ENCODE measurements around the gene CHCHD3.

- no peak for TF ChIP-seq REST (IDR thresholded peaks at IDR 0.05; ENCODE audit: insufficient read depth in 1 of 2, low read depth in 2 of 2, low read length in 2 of 2)
- no peak for TF ChIP-seq FOXP2 (optimal IDR thresholded peaks at IDR 0.05; ENCODE audit: borderline replicate concordance, extremely low read depth, extremely low read length, insufficient read depth)
- TF ChIP-seq SIN3A (IDR thresholded peaks at IDR 0.05; ENCODE audit: borderline replicate concordance, insufficient read depth, low read length): no peak
- TF ChIP-seq TAF1 (IDR thresholded peaks at IDR 0.05; ENCODE audit: borderline replicate concordance, insufficient read depth, low read length): no peak
- no peak for TF ChIP-seq POLR2AphosphoS5 (IDR thresholded peaks at IDR 0.05; ENCODE audit: low read depth, low read length)
Observed at GRCh38 chr7:133082390-133082766, 488 bp upstream of the CHCHD3 start.
